HG02571 (cell line): ENCODE data around the gene NOP56.

Experiments used
- ATAC-seq: cut with Tn5 transposase; IDR thresholded peaks from one replicate; pipeline ENCODE4 v1.9.1; 2021; ENCODE audit warnings: mild to moderate bottlenecking, moderate library complexity; ENCODE audit not compliant: unreplicated experiment

NOP56 gene

GRCh38 chr20:2699775-2700413 is 47.5 kb downstream of the NOP56 start:
- no peak for ATAC-seq

- ATAC-seq, result no peak
Observed at GRCh38 chr20:2700913-2701620, 48.6 kb downstream of the NOP56 start.

GRCh38 chr20:2701671-2702081 is 49.2 kb downstream of the NOP56 start:
- ATAC-seq, result no peak

DNA sequence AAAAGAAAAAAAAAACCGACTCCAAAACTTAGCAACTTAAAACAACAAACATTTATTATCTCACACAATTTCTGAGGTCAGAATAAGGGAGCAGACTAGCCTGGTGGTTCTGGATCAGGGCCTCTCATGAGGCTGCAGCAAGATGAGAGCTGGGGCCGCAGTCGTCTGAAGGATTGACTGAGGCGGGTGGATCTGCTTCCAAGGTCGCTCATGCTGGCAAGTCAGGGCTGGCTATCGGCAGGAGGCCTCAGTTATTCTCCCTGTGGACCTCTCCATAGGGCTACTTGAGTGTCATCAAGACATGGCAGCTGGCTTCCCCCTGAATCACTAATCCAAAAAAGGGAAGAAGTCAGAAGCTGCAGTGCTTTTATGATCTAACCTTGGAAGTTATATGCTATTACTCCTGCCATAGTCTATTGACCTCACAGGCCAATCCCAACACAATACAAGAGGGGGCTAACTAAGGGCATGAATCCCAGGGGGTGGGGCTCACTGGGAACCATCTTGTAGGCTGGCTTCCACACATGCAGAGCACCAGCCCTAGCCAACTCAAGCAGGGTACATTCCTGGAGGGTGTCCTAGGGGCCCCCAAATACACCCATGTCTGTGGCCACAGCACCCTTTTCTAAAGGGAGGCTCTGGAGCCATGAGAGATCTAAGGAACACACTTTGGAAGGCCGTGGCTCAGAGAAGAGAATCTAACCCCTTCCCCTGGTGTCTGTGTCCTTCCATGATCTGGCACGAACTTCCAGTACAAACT is 51.5 kb downstream of the NOP56 start:
- no peak for ATAC-seq

GRCh38 chr20:2705931-2706645 is 53.7 kb downstream of the NOP56 start:
- no peak for ATAC-seq

GRCh38 chr20:2706688-2707352 is 54.4 kb downstream of the NOP56 start:
- ATAC-seq, result no peak

GRCh38 chr20:2707353-2708072 is 55.1 kb downstream of the NOP56 start:
- no peak for ATAC-seq
